A549 (cell line): ENCODE results near the gene IFITM1. TPM values are rescaled to one million over a fixed set of nuclear protein-coding genes. Genes with fewer than 3 reads are reported as not detected.

ENCODE experiments used
- ATAC-seq, 2 experiments: fragments of 200-7000 bp in 1 of 2; fragments of >200 bp in 1 of 2; cut with Nextera tagmentation in 1 of 2; cut with Tn5 transposase in 1 of 2; 3 replicates each; pipeline versions ENCODE4 v1.8.0 to v1.9.1; 2018 to 2020; ENCODE audit warnings: mild to moderate bottlenecking in 1 of 2, moderate library complexity in 1 of 2
- CTCF ChIA-PET: fragments of 300-600 bp; sonication (Branson Sonifier 250); formaldehyde crosslinking; extraction: SDS; loops from one replicate; lab custom pipeline; 2021; ENCODE audit warnings: antibody characterized with exemption, inconsistent platforms; lab: Yijun Ruan, JAX
- POLR2A ChIA-PET: fragments of 350-600 bp; formaldehyde crosslinking; extraction: SDS; loops from one replicate; lab custom pipeline; 2021; ENCODE audit warnings: antibody characterized with exemption, inconsistent platforms; lab: Yijun Ruan, JAX
- DNase-seq, 2 experiments: peaks; one replicate each; pipeline versions ENCODE4 v3.0.0 to v3.0.0-alpha.2; 2011 to 2016; ENCODE audit warnings: low read depth in 1 of 2, low spot score in 1 of 2
- FAIRE-seq: peaks from 2 replicates; lab custom pipeline; 2011; peaks lifted over from hg19 to GRCh38; lab: Jason Lieb, UNC
- H3K27ac ChIP-seq, 2 experiments: fragments of >200 bp; sonication (Bioruptor Twin); formaldehyde crosslinking; 3 replicates each; pipeline ENCODE4 v1.5.1; 2016 to 2017
- H3K4me1 ChIP-seq: fragments of >200 bp; sonication (Bioruptor Twin); formaldehyde crosslinking; 3 replicates; pipeline ENCODE4 v1.6.1; 2016
- H3K4me2 ChIP-seq: fragments of >200 bp; sonication (Bioruptor Twin); formaldehyde crosslinking; 3 replicates; pipeline ENCODE4 v1.6.1; 2016
- H3K4me3 ChIP-seq: fragments of >200 bp; sonication (Bioruptor Twin); formaldehyde crosslinking; 3 replicates; pipeline ENCODE4 v1.5.1; 2016
- H3K9me3 ChIP-seq: fragments of >200 bp; sonication (Bioruptor Twin); formaldehyde crosslinking; 3 replicates; pipeline ENCODE4 v1.6.1; 2016
- CBX2 ChIP-seq: fragments of 200-600 bp; sonication (generic); IDR thresholded peaks from 2 replicates; pipeline ENCODE4 v1.6.1; 2016; ENCODE audit warnings: low read depth, mild to moderate bottlenecking, borderline replicate concordance
- CEBPB ChIP-seq, 2 experiments: fragments of >200 bp in 1 of 2; sonication (Bioruptor Twin) in 1 of 2; formaldehyde crosslinking in 1 of 2; IDR thresholded peaks; 2 replicates each; pipeline ENCODE4 v1.6.1; 2012 to 2016
- CHD2 ChIP-seq: fragments of 150-350 bp; IDR thresholded peaks from 2 replicates; pipeline ENCODE4 v1.6.1; 2014; ENCODE audit warnings: low read length; ENCODE audit not compliant: partially characterized antibody
- EHF ChIP-seq: fragments of 250-450 bp; sonication (Bioruptor Pico); IDR thresholded peaks from 2 replicates; pipeline ENCODE4 v1.5.0; 2020; ENCODE audit warnings: mild to moderate bottlenecking
- EP300 ChIP-seq, 2 experiments: fragments of >200 bp; sonication (Bioruptor Twin); formaldehyde crosslinking; IDR thresholded peaks; 2 replicates in 1 of 2; 3 replicates in 1 of 2; pipeline ENCODE4 v1.6.1; 2016 to 2017
- ESRRA ChIP-seq: fragments of 150-350 bp; IDR thresholded peaks from 2 replicates; pipeline ENCODE4 v1.6.1; 2014; ENCODE audit warnings: mild to moderate bottlenecking, low read length, borderline replicate concordance
- FOSB ChIP-seq: fragments of 250-450 bp; sonication (Bioruptor Pico); IDR thresholded peaks from 2 replicates; pipeline ENCODE4 v1.5.0; 2020; ENCODE audit warnings: mild to moderate bottlenecking, moderate library complexity
- FOSL2 ChIP-seq, 2 experiments: fragments of 450-650 bp in 1 of 2; fragments of >200 bp in 1 of 2; sonication (Bioruptor Twin) in 1 of 2; formaldehyde crosslinking; IDR thresholded peaks; 2 replicates each; pipeline versions ENCODE4 v1.5.0 to v1.6.1; 2016 to 2020; ENCODE audit warnings: mild to moderate bottlenecking in 1 of 2, moderate library complexity in 1 of 2
- FOXS1 ChIP-seq: fragments of 250-450 bp; sonication (Bioruptor Pico); IDR thresholded peaks from 2 replicates; pipeline ENCODE4 v1.5.0; 2020; ENCODE audit warnings: mild to moderate bottlenecking, moderate library complexity
- GATA3 ChIP-seq: IDR thresholded peaks from 2 replicates; pipeline ENCODE4 v1.6.1; 2012; ENCODE audit warnings: borderline replicate concordance
- HEYL ChIP-seq: fragments of 250-450 bp; sonication (Bioruptor Pico); IDR thresholded peaks from 2 replicates; pipeline ENCODE4 v1.8.0; 2021; ENCODE audit warnings: mild to moderate bottlenecking, moderate library complexity
- KDM5A ChIP-seq: fragments of 200-600 bp; sonication (generic); IDR thresholded peaks from 2 replicates; pipeline ENCODE4 v1.6.1; 2016; ENCODE audit warnings: antibody characterized with exemption, mild to moderate bottlenecking
- MAFK ChIP-seq: fragments of 450-650 bp; IDR thresholded peaks from 2 replicates; pipeline ENCODE4 v1.6.1; 2014; ENCODE audit not compliant: partially characterized antibody
- NPAS2 ChIP-seq: fragments of 250-450 bp; sonication (Bioruptor Pico); IDR thresholded peaks from 2 replicates; pipeline ENCODE4 v1.8.0; 2022; ENCODE audit warnings: mild to moderate bottlenecking, moderate library complexity, borderline replicate concordance
- NR3C1 ChIP-seq: fragments of >200 bp; sonication (Bioruptor Twin); formaldehyde crosslinking; IDR thresholded peaks from 3 replicates; pipeline ENCODE4 v1.6.1; 2017
- RAD21 ChIP-seq, 2 experiments: fragments of >200 bp in 1 of 2; sonication (Bioruptor Twin) in 1 of 2; formaldehyde crosslinking in 1 of 2; IDR thresholded peaks in 1 of 2; conservative IDR thresholded peaks in 1 of 2; 2 replicates in 1 of 2; 3 replicates in 1 of 2; pipeline ENCODE4 v1.6.1; 2012 to 2018; ENCODE audit warnings: inconsistent platforms in 1 of 2
- RNF2 ChIP-seq: fragments of 200-600 bp; sonication (generic); IDR thresholded peaks from 2 replicates; pipeline ENCODE4 v1.6.1; 2016; ENCODE audit warnings: low read depth, mild to moderate bottlenecking, antibody characterized with exemption, moderate library complexity, borderline replicate concordance
- TP53 ChIP-seq: fragments of 250-450 bp; sonication (Bioruptor Pico); IDR thresholded peaks from 2 replicates; pipeline ENCODE4 v1.5.0; 2021; ENCODE audit warnings: mild to moderate bottlenecking, moderate library complexity
- ZC3H11A ChIP-seq: fragments of 450-650 bp; IDR thresholded peaks from 2 replicates; pipeline ENCODE4 v1.6.1; 2014; ENCODE audit warnings: antibody characterized with exemption, mild to moderate bottlenecking
- WGBS: methylation state at CpG from one replicate; pipeline ENCODE4 v1.1.6; 2017; ENCODE audit errors: missing lambda C conversion rate; 5-methylcytosine and 5-hydroxymethylcytosine counted together
- polyA plus RNA-seq, 4 experiments: library from polyadenylated mRNA; depleted of rRNA in 3 of 4; stranded (reverse); fragments of >200 nt; fragmentation: RNase III in 1 of 4; extraction: RNeasy Plus Mini Kit Qiagen cat#74134 plus additional on column Dnase treatment in 1 of 4; gene quantifications; 2 replicates in 3 of 4; 3 replicates in 1 of 4; pipeline ENCODE4 v1.2.3, GENCODE V29; 2011 to 2017
- TF ChIP-seq, protein P1 (sequence below): fragments of 150-350 bp; IDR thresholded peaks from 2 replicates; pipeline ENCODE4 v1.6.1; 2014; ENCODE audit warnings: low read depth, mild to moderate bottlenecking, low read length
- TF ChIP-seq, protein P2 (sequence below): fragments of >200 bp; sonication (Bioruptor Twin); formaldehyde crosslinking; IDR thresholded peaks from 3 replicates; pipeline ENCODE4 v1.6.1; 2016
- TF ChIP-seq, protein P3 (sequence below): fragments of 250-450 bp; sonication (Bioruptor Pico); IDR thresholded peaks from 2 replicates; pipeline ENCODE4 v1.5.0; 2020; ENCODE audit warnings: low read depth, mild to moderate bottlenecking, moderate library complexity
- TF ChIP-seq, protein P4 (sequence below): fragments of 450-650 bp; IDR thresholded peaks from 2 replicates; pipeline ENCODE4 v1.6.1; 2014; ENCODE audit warnings: antibody characterized with exemption
- TF ChIP-seq, protein P5 (sequence below): fragments of 200-600 bp; sonication (generic); IDR thresholded peaks from 2 replicates; pipeline ENCODE4 v1.6.1; 2016; ENCODE audit warnings: antibody characterized with exemption, mild to moderate bottlenecking, moderate library complexity
- TF ChIP-seq, protein P6 (sequence below): fragments of >200 bp; sonication (Bioruptor Twin); formaldehyde crosslinking; IDR thresholded peaks from 3 replicates; pipeline ENCODE4 v1.5.1; 2016

The IFITM1 gene
- polyA plus RNA-seq, 2 of the 4 experiments (the other 2 are of a cell fraction) = 0.14 to 1.7 TPM

DNA sequence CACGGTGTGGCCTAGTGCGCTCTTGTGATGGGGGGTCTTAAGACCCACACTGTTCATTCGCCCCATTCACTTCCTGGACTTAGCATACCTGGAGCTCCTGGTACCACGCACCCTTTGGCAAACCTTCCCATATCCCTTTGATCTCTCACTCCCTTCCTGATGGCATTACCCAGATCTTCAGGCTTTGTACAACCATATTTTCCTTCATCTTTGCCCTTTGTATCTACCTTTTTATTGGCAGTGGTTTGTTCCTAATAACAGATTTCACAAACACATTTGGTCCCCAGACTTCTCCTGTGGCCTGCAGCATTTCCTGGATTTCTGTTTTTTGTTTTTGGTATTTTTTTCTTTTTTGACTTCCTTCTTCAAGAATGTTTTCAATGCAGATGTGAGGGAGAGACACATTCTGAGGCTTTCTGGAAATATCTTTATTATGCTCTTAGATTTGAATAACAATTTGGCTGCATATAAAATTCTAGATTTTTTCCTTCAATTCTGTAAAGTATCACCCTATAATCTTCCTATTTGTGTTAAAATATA, 22.9 kb downstream of the IFITM1 start:
- DNase-seq = no peak
- WGBS = 81% methylated on average over 4 of the region's 4 CpGs
- Histone ChIP-seq H3K9me3 (no peaks in the 10 kb centered on the region), H3K4me3 (no peak overlapping the region), H3K27ac (no peak overlapping the region), H3K4me2 (no peak overlapping the region), H3K4me1 (no peaks in the 10 kb centered on the region)
- no peak for FAIRE-seq
- ChIA-PET CTCF (interaction anchor here (1.1 kb wide), 1 partner anchor 9 kb away, joined by 4 read pairs; no protein-coding TSS in a partner anchor), POLR2A (no interaction called here)
- TF ChIP-seq FOSB (CRISPR knock-in tag) = no peak
- TF ChIP-seq KDM5A = no peak
- TF ChIP-seq MAFK = no peak
- no peak for TF ChIP-seq FOSL2 (IDR thresholded peaks at IDR 0.05)
- no peak for TF ChIP-seq FOSL2 (CRISPR knock-in tag; IDR thresholded peaks at IDR 0.05)
- no peak for TF ChIP-seq RNF2
- no peak for TF ChIP-seq ESRRA
- no peak for TF ChIP-seq EHF
- TF ChIP-seq HEYL (CRISPR knock-in tag) = no peak
- TF ChIP-seq RAD21 (conservative IDR thresholded peaks at IDR 0.05 in 1 of 2, IDR thresholded peaks at IDR 0.05 in 1 of 2) = no peak
- TF ChIP-seq ZC3H11A = no peak
- TF ChIP-seq, protein P1, sequence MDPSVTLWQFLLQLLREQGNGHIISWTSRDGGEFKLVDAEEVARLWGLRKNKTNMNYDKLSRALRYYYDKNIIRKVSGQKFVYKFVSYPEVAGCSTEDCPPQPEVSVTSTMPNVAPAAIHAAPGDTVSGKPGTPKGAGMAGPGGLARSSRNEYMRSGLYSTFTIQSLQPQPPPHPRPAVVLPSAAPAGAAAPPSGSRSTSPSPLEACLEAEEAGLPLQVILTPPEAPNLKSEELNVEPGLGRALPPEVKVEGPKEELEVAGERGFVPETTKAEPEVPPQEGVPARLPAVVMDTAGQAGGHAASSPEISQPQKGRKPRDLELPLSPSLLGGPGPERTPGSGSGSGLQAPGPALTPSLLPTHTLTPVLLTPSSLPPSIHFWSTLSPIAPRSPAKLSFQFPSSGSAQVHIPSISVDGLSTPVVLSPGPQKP = no peak
- no peak for ATAC-seq

DNA sequence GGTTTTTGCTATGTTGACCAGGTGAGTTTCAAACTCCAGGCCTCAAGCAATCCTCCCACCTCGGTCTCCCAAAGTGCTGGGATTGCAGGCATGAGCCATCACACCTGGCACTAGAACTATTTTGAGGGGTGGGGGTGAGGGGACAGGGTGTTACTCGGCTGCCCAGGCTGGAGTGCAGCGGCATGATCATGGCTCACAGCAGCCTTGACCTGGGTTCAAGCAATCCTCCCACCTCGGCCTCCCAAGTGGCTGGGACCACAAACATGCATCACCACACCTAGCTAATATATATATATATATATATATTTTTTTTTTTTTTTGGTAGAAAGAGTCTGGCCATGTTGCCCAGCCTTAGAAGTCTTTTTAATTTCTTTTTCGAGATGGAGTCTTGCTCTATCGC, 23.9 kb downstream of the IFITM1 start:
- Histone ChIP-seq H3K4me2 (no peak overlapping the region), H3K4me3 (no peak overlapping the region), H3K4me1 (no peaks in the 10 kb centered on the region), H3K27ac (no peak overlapping the region), H3K9me3 (no peaks in the 10 kb centered on the region)
- FAIRE-seq (no peak), ATAC-seq (no peak), DNase-seq (no peak)
- WGBS = 65% methylated on average over 6 of the region's 6 CpGs
- POLR2A ChIA-PET = no interaction called here
- CTCF ChIA-PET = interaction anchor here (1.1 kb wide), 1 partner anchor 8 kb away, joined by 4 read pairs; no protein-coding TSS in a partner anchor
- no peak for TF ChIP-seq FOXS1
- TF ChIP-seq RAD21 (conservative IDR thresholded peaks at IDR 0.05 in 1 of 2, IDR thresholded peaks at IDR 0.05 in 1 of 2) = no peak
- TF ChIP-seq NPAS2 (CRISPR knock-in tag) = no peak
- no peak for TF ChIP-seq ZC3H11A
- TF ChIP-seq NR3C1 = no peak
- TF ChIP-seq, protein P2, sequence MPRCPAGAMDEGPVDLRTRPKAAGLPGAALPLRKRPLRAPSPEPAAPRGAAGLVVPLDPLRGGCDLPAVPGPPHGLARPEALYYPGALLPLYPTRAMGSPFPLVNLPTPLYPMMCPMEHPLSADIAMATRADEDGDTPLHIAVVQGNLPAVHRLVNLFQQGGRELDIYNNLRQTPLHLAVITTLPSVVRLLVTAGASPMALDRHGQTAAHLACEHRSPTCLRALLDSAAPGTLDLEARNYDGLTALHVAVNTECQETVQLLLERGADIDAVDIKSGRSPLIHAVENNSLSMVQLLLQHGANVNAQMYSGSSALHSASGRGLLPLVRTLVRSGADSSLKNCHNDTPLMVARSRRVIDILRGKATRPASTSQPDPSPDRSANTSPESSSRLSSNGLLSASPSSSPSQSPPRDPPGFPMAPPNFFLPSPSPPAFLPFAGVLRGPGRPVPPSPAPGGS = no peak
- TF ChIP-seq CHD2 = no peak
- TF ChIP-seq GATA3 = no peak
- TF ChIP-seq, protein P3, sequence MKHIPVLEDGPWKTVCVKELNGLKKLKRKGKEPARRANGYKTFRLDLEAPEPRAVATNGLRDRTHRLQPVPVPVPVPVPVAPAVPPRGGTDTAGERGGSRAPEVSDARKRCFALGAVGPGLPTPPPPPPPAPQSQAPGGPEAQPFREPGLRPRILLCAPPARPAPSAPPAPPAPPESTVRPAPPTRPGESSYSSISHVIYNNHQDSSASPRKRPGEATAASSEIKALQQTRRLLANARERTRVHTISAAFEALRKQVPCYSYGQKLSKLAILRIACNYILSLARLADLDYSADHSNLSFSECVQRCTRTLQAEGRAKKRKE = no peak
- no peak for TF ChIP-seq TP53 (CRISPR knock-in tag)
- no peak for TF ChIP-seq EP300 (IDR thresholded peaks at IDR 0.05)
- no peak for TF ChIP-seq ESRRA
- TF ChIP-seq, protein P4, sequence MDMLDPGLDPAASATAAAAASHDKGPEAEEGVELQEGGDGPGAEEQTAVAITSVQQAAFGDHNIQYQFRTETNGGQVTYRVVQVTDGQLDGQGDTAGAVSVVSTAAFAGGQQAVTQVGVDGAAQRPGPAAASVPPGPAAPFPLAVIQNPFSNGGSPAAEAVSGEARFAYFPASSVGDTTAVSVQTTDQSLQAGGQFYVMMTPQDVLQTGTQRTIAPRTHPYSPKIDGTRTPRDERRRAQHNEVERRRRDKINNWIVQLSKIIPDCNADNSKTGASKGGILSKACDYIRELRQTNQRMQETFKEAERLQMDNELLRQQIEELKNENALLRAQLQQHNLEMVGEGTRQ = no peak
- TF ChIP-seq, protein P5, sequence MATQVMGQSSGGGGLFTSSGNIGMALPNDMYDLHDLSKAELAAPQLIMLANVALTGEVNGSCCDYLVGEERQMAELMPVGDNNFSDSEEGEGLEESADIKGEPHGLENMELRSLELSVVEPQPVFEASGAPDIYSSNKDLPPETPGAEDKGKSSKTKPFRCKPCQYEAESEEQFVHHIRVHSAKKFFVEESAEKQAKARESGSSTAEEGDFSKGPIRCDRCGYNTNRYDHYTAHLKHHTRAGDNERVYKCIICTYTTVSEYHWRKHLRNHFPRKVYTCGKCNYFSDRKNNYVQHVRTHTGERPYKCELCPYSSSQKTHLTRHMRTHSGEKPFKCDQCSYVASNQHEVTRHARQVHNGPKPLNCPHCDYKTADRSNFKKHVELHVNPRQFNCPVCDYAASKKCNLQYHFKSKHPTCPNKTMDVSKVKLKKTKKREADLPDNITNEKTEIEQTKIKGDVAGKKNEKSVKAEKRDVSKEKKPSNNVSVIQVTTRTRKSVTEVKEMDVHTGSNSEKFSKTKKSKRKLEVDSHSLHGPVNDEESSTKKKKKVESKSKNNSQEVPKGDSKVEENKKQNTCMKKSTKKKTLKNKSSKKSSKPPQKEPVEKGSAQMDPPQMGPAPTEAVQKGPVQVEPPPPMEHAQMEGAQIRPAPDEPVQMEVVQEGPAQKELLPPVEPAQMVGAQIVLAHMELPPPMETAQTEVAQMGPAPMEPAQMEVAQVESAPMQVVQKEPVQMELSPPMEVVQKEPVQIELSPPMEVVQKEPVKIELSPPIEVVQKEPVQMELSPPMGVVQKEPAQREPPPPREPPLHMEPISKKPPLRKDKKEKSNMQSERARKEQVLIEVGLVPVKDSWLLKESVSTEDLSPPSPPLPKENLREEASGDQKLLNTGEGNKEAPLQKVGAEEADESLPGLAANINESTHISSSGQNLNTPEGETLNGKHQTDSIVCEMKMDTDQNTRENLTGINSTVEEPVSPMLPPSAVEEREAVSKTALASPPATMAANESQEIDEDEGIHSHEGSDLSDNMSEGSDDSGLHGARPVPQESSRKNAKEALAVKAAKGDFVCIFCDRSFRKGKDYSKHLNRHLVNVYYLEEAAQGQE = no peak
- no peak for TF ChIP-seq CBX2
- no peak for TF ChIP-seq CEBPB (IDR thresholded peaks at IDR 0.05)
- TF ChIP-seq, protein P6, sequence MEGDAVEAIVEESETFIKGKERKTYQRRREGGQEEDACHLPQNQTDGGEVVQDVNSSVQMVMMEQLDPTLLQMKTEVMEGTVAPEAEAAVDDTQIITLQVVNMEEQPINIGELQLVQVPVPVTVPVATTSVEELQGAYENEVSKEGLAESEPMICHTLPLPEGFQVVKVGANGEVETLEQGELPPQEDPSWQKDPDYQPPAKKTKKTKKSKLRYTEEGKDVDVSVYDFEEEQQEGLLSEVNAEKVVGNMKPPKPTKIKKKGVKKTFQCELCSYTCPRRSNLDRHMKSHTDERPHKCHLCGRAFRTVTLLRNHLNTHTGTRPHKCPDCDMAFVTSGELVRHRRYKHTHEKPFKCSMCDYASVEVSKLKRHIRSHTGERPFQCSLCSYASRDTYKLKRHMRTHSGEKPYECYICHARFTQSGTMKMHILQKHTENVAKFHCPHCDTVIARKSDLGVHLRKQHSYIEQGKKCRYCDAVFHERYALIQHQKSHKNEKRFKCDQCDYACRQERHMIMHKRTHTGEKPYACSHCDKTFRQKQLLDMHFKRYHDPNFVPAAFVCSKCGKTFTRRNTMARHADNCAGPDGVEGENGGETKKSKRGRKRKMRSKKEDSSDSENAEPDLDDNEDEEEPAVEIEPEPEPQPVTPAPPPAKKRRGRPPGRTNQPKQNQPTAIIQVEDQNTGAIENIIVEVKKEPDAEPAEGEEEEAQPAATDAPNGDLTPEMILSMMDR = no peak
